HG03432 (cell line): Measurements from ENCODE around the gene SLC16A7.
"Not testable (repeated sequence)": the region's sequence is repeated elsewhere in the genome, so short reads cannot be mapped to it uniquely, and the experiment has no call there.

Experiments
- ATAC-seq: cut with Tn5 transposase; IDR thresholded peaks from one replicate; pipeline ENCODE4 v1.9.1; 2021; ENCODE audit warnings: mild to moderate bottlenecking, moderate library complexity; ENCODE audit not compliant: unreplicated experiment

The SLC16A7 gene

GRCh38 chr12:59724011-59724695 is 128.3 kb downstream of the SLC16A7 start:
- ATAC-seq, result no peak

- no peak for ATAC-seq
Observed at GRCh38 chr12:59733200-59733599, 137.4 kb downstream of the SLC16A7 start.

- ATAC-seq, result no peak
Observed at GRCh38 chr12:59734371-59734770, 138.5 kb downstream of the SLC16A7 start.

GRCh38 chr12:59735231-59735630 is 139.4 kb downstream of the SLC16A7 start:
- no peak for ATAC-seq

GRCh38 chr12:59736359-59736758 is 140.5 kb downstream of the SLC16A7 start:
- ATAC-seq, result no peak

GRCh38 chr12:59736786-59737185 is 141.0 kb downstream of the SLC16A7 start:
- no peak for ATAC-seq

- no peak for ATAC-seq
Observed at GRCh38 chr12:59737725-59738463, 142.1 kb downstream of the SLC16A7 start.

GRCh38 chr12:59742841-59743240 is 147.0 kb downstream of the SLC16A7 start:
- ATAC-seq, result no peak

- ATAC-seq, result no peak
Observed at GRCh38 chr12:59744564-59744963, 148.7 kb downstream of the SLC16A7 start.

- ATAC-seq, result not testable (repeated sequence)
Observed at GRCh38 chr12:59751091-59751490, 155.3 kb downstream of the SLC16A7 start.

GRCh38 chr12:59761542-59761941 is 165.7 kb downstream of the SLC16A7 start:
- no peak for ATAC-seq

- ATAC-seq, result peak; percentile 35
Observed at GRCh38 chr12:59763835-59764234, 168.0 kb downstream of the SLC16A7 start.

- no peak for ATAC-seq
Observed at GRCh38 chr12:59768031-59768430, 172.2 kb downstream of the SLC16A7 start.

GRCh38 chr12:59780605-59781135 is 184.8 kb downstream of the SLC16A7 start:
- ATAC-seq, result no peak

GRCh38 chr12:59787610-59788009 is 191.8 kb downstream of the SLC16A7 start:
- no peak for ATAC-seq

GRCh38 chr12:59792647-59793046 is 196.8 kb downstream of the SLC16A7 start:
- ATAC-seq, result no peak

- ATAC-seq, result no peak
Observed at GRCh38 chr12:59803735-59804134, 207.9 kb downstream of the SLC16A7 start.

GRCh38 chr12:59808317-59808910 is 212.6 kb downstream of the SLC16A7 start:
- ATAC-seq, result peak; percentile 94

GRCh38 chr12:59811991-59812390 is 216.2 kb downstream of the SLC16A7 start:
- ATAC-seq, result no peak

- ATAC-seq, result no peak
Observed at GRCh38 chr12:59812716-59813115, 216.9 kb downstream of the SLC16A7 start.

- no peak for ATAC-seq
Observed at GRCh38 chr12:59820594-59821011, 224.8 kb downstream of the SLC16A7 start.

- no peak for ATAC-seq
Observed at GRCh38 chr12:59823567-59823966, 227.7 kb downstream of the SLC16A7 start.
